Measurements from ENCODE around the gene HLA-DMA. TPM values are rescaled to one million over a fixed set of nuclear protein-coding genes. Genes with fewer than 3 reads are reported as not detected.

Gene HLA-DMA
- total and polyA plus RNA-seq, 2 of the 13 experiments (the other 11 are each of a cell fraction or from before 2014, with no cell fraction given) = 0.70 to 0.71 TPM

GRCh38 chr6:32971581-32972352, 18.9 kb upstream of the HLA-DMA start (continued):
- TF ChIP-seq LRRFIP1 (CRISPR knock-in tag; conservative IDR thresholded peaks at IDR 0.05) = 0 out of 2 replicates have a peak, but pooled peaks have one; percentile 74
- no peak for TF ChIP-seq MAFK (conservative IDR thresholded peaks at IDR 0.05 in 1 of 2, IDR thresholded peaks at IDR 0.05 in 1 of 2; ENCODE audit: low read length in 2 of 2)
- peak; percentile 81; the same call in 1 of the 2 replicates for TF ChIP-seq ZNF567 (CRISPR knock-in tag; IDR thresholded peaks at IDR 0.05; ENCODE audit: borderline replicate concordance)
- TF ChIP-seq ZNF180 (CRISPR knock-in tag; IDR thresholded peaks at IDR 0.05; ENCODE audit: borderline replicate concordance, low read depth) = peak; percentile 90; the same call in 1 of the 2 replicates
- 0 out of 2 replicates have a peak, but pooled peaks have one; percentile 69 for TF ChIP-seq RELA (CRISPR knock-in tag; IDR thresholded peaks at IDR 0.05)
- TF ChIP-seq SIX1 (CRISPR knock-in tag; IDR thresholded peaks at IDR 0.05; ENCODE audit: borderline replicate concordance) = peak; percentile 26; the same call in 1 of the 2 replicates
- TF ChIP-seq NR2F2 (IDR thresholded peaks at IDR 0.05; ENCODE audit: borderline replicate concordance, low read depth) = no peak
- TF ChIP-seq TBP (CRISPR knock-in tag; IDR thresholded peaks at IDR 0.05) = peak; percentile 37; the same call in 1 of the 2 replicates
- peak; percentile 29; the same call in 1 of the 2 replicates for TF ChIP-seq ZNF503 (CRISPR knock-in tag; IDR thresholded peaks at IDR 0.05)
- peak; percentile 45 for TF ChIP-seq XRCC5 (optimal IDR thresholded peaks at IDR 0.05; ENCODE audit: low read length)
- TF ChIP-seq ATAD3A (CRISPR knock-in tag; IDR thresholded peaks at IDR 0.05) = no peak
- peak; percentile 14; the same call in 1 of the 2 replicates for TF ChIP-seq HMG20A (CRISPR knock-in tag; IDR thresholded peaks at IDR 0.05; ENCODE audit: borderline replicate concordance)
- peak; percentile 70 for TF ChIP-seq NFRKB (IDR thresholded peaks at IDR 0.05)
- TF ChIP-seq ZNF207 (IDR thresholded peaks at IDR 0.05; ENCODE audit: borderline replicate concordance) = 0 out of 2 replicates have a peak, but pooled peaks have one; percentile 6
- TF ChIP-seq GATA4 (IDR thresholded peaks at IDR 0.05; ENCODE audit: borderline replicate concordance, low read depth) = peak; percentile 92
- TF ChIP-seq ZFP82 (CRISPR knock-in tag; IDR thresholded peaks at IDR 0.05; ENCODE audit: borderline replicate concordance) = peak; percentile 83; the same call in 1 of the 2 replicates
- peak; percentile 99 for TF ChIP-seq GTF2F1 (IDR thresholded peaks at IDR 0.05; ENCODE audit: low read length)
- peak; percentile 19 for TF ChIP-seq PATZ1 (CRISPR knock-in tag; IDR thresholded peaks at IDR 0.05)
- no peak; the same call in none of the 2 replicates for TF ChIP-seq TP53 (CRISPR knock-in tag; conservative IDR thresholded peaks at IDR 0.05)
- TF ChIP-seq CREB1 (IDR thresholded peaks at IDR 0.05) = peak; percentile 100
- no peak for TF ChIP-seq CREB1 (CRISPR knock-in tag; IDR thresholded peaks at IDR 0.05)
- TF ChIP-seq TOPORS (CRISPR knock-in tag; IDR thresholded peaks at IDR 0.05) = peak; percentile 40; the same call in 1 of the 2 replicates
- TF ChIP-seq THRA (CRISPR knock-in tag; IDR thresholded peaks at IDR 0.05; ENCODE audit: borderline replicate concordance) = peak; percentile 12
